Neutrophil (primary cell): ENCODE results near the gene THEMIS.

Experiments
- H3K27ac ChIP-seq: fragments of 200-600 bp; sonication (generic); 2 replicates; pipeline ENCODE4 v1.5.1; 2016; ENCODE audit warnings: mild to moderate bottlenecking, moderate library complexity
- H3K27me3 ChIP-seq: fragments of 200-600 bp; sonication (generic); 2 replicates; pipeline ENCODE4 v1.6.0; 2016; ENCODE audit warnings: mild to moderate bottlenecking
- H3K36me3 ChIP-seq: fragments of 200-600 bp; sonication (generic); 2 replicates; pipeline ENCODE4 v1.5.1; 2017
- H3K4me1 ChIP-seq, 2 experiments: fragments of 200-600 bp in 1 of 2; sonication (generic) in 1 of 2; 1 replicate in 1 of 2; 2 replicates in 1 of 2; pipeline versions ENCODE4 v1.5.1 to v1.6.1; 2013 to 2016; ENCODE audit warnings: low read depth in 1 of 2, low read length in 1 of 2, mild to moderate bottlenecking in 1 of 2, moderate library complexity in 1 of 2; ENCODE audit not compliant: control insufficient read depth in 1 of 2, insufficient read depth in 1 of 2
- H3K4me3 ChIP-seq, 2 experiments: fragments of 200-600 bp in 1 of 2; sonication (generic) in 1 of 2; 1 replicate in 1 of 2; 2 replicates in 1 of 2; pipeline ENCODE4 v1.5.1; 2013 to 2016; ENCODE audit warnings: low read depth in 1 of 2, low read length in 1 of 2, mild to moderate bottlenecking in 1 of 2, moderate library complexity in 1 of 2
- H3K9me3 ChIP-seq: fragments of 200-600 bp; sonication (generic); 2 replicates; pipeline ENCODE4 v1.5.1; 2016
- CTCF ChIP-seq: fragments of 200-600 bp; sonication (generic); IDR thresholded peaks from 2 replicates; pipeline ENCODE4 v1.5.1; 2016; ENCODE audit warnings: antibody characterized with exemption

Gene THEMIS

GRCh38 chr6:127686084-127686483, 214.8 kb downstream of the THEMIS start:
- Histone ChIP-seq H3K4me3 (no peak overlapping the region), H3K27ac (no peak overlapping the region), H3K36me3 (no peaks in the 10 kb centered on the region), H3K27me3 (no peaks in the 10 kb centered on the region), H3K9me3 (no peaks in the 10 kb centered on the region), H3K4me1 (no peaks in the 10 kb centered on the region)
- TF ChIP-seq CTCF, result no peak

GRCh38 chr6:127684501-127684900, 216.4 kb downstream of the THEMIS start:
- Histone ChIP-seq H3K27me3 (no peaks in the 10 kb centered on the region), H3K9me3 (no peaks in the 10 kb centered on the region), H3K4me3 (no peak overlapping the region), H3K27ac (no peak overlapping the region), H3K36me3 (no peaks in the 10 kb centered on the region), H3K4me1 (no peaks in the 10 kb centered on the region)
- no peak for TF ChIP-seq CTCF
